GM12874 (cell line): ENCODE data around the gene AGR3.

Source experiments
- CTCF ChIP-seq: IDR thresholded peaks from 2 replicates; pipeline ENCODE4 v1.5.1; 2011; ENCODE audit warnings: low read depth, mild to moderate bottlenecking, control low read depth, low read length, moderate library complexity; ENCODE audit not compliant: insufficient read depth

AGR3 gene

GRCh38 chr7:16841681-16842080, 40.1 kb downstream of the AGR3 start:
- no peak for TF ChIP-seq CTCF

- TF ChIP-seq CTCF, result no peak
Observed at GRCh38 chr7:16840094-16840493, 41.7 kb downstream of the AGR3 start.

GRCh38 chr7:16839646-16840045, 42.1 kb downstream of the AGR3 start:
- no peak for TF ChIP-seq CTCF

DNA sequence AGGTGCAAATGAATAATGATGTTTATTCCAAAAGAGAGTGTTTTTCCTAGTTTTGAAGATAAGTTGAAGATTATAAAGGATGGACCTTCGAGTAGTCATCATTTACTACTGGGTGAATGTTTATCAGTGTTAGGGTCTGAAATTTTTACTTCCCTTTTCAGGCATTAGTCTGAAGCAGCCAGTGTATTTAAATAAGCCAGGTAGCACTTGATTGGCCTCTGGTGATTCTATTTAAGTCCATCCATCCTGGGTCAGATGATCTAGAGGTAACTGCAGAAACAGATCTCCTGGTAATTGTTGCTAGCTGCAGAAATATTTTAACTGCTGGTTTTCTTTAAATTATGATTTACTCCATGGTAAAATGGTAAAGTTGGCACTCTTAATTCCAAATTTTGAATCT, 42.9 kb downstream of the AGR3 start:
- TF ChIP-seq CTCF, result no peak

DNA sequence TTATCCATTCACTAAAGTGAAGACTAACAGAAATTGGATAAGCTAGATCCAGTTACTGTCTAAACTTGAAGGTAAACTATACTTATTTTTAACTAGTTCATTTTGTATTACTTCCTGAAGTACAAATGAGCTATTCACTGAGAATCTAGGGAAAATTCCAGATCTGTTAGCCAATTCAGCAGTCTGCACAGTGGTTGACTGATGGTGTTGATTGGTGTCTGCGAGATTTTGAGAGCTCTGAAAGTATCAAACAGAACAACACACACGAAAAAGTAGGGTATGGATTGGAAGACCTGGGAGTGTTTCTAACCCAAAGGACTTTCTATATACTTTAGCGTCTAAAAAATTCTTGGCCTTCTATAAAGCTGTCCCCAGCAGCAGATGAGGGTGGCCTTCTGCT, 43.4 kb downstream of the AGR3 start:
- no peak for TF ChIP-seq CTCF

DNA sequence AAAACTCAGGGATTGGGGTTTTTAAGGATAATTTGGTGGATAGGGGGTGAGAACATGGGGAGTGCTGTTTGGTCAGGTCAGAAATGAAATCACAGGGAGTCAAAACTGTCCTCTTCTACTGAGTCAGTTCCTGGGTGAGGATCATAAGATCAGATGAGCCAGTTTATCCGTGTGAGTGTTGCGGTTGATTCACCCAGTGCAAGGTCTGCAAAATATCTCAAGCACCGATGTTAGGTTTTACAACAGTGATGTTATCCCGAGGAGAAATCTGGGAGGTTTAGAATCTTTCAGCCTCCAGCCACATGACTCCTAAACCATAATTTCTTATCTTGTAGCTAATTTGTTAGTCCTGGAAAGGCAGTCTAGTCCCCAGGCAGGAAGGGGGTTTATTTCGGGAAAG, 45.3 kb downstream of the AGR3 start:
- no peak for TF ChIP-seq CTCF

DNA sequence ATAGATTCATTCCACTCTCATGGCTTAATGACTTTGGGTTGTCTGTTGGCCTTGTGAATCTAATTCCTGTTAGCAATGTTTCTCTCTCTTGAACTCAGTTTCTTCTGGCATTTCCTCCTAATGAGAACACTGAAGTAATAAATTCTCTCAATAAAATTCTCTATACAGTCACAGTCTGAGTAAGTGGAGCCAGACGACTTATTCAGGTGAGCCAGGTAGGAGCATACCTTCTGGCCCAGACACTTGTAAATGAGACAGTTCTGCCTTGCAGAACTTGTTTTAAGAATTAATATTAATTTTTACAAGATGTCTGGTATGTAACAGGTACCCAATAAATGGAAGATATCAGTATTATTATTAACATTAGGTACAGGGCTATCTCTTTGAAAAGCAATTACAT, 48.4 kb downstream of the AGR3 start:
- TF ChIP-seq CTCF, result no peak

DNA sequence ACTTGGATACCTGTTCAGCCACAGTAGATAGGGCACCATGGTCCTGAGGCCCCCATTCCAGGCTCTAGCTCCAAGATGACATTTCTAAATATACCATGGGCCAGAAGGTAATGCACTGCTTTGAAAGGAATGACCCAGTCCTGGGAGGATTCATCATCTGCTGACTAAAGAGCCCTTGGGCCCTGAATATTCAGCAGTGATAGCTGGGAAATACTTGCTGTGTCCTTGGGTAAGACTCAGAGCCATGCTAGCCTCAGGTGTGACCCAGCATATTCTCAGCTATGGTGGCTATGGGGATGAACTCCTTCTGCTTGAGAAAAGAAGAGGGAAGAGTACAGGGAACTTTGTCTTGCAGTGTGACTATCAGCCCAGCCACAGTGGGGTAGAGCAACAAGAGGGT, 55.7 kb downstream of the AGR3 start:
- TF ChIP-seq CTCF, result no peak
